Naive thymus-derived CD4-positive, alpha-beta T cell (primary cell): ENCODE measurements around the gene CORO1C. TPM values are rescaled to one million over a fixed set of nuclear protein-coding genes. Genes with fewer than 3 reads are reported as not detected.
"Not testable (repeated sequence)": the region's sequence is repeated elsewhere in the genome, so short reads cannot be mapped to it uniquely, and the experiment has no call there.

Experiments
- ATAC-seq: fragments of 150-1000 bp; cut with Tn5 transposase; 2 replicates; pipeline ENCODE4 v1.10.0; 2021; ENCODE audit warnings: mild to moderate bottlenecking, moderate library complexity
- CTCF ChIA-PET: fragments of 350-600 bp; sonication (Branson Sonifier 250); formaldehyde crosslinking; loops from one replicate; lab custom pipeline; 2021; ENCODE audit warnings: antibody characterized with exemption; lab: Charles Lee
- POLR2A ChIA-PET: fragments of 350-600 bp; sonication (Branson Sonifier 250); formaldehyde crosslinking; loops from one replicate; lab custom pipeline; 2021; ENCODE audit warnings: antibody characterized with exemption, inconsistent platforms; lab: Charles Lee
- DNase-seq, 9 donors: peaks; one replicate each; pipeline versions ENCODE4 v3.0.0 to v3.0.0-alpha.2; 2020 to 2022; ENCODE audit warnings: mixed read lengths in 1 of 9
- H3K27ac ChIP-seq: one replicate; pipeline ENCODE4 v1.7.0; 2013; ENCODE audit warnings: mild to moderate bottlenecking, low read depth, low read length, moderate library complexity
- H3K27me3 ChIP-seq, 2 donors: one replicate each; pipeline ENCODE4 v1.7.0; 2013; ENCODE audit warnings: low read length in 2 of 2, mild to moderate bottlenecking in 2 of 2, moderate library complexity in 2 of 2; ENCODE audit not compliant: control insufficient read depth in 2 of 2, insufficient read depth in 2 of 2
- H3K36me3 ChIP-seq, 3 experiments: 1 replicate in 2 of 3; 2 replicates in 1 of 3; pipeline ENCODE4 v1.7.0; 2013; ENCODE audit warnings: low read length in 3 of 3, mild to moderate bottlenecking in 3 of 3, moderate library complexity in 1 of 3; ENCODE audit not compliant: insufficient read depth in 3 of 3, control insufficient read depth in 2 of 3
- H3K4me1 ChIP-seq, 2 donors: one replicate each; pipeline ENCODE4 v1.7.0; 2013; ENCODE audit warnings: low read length in 2 of 2, mild to moderate bottlenecking in 2 of 2, moderate library complexity in 1 of 2; ENCODE audit not compliant: control insufficient read depth in 2 of 2, insufficient read depth in 2 of 2
- H3K4me3 ChIP-seq: 2 replicates; pipeline ENCODE4 v1.7.0; 2013; ENCODE audit warnings: mild to moderate bottlenecking, low read length
- H3K9me3 ChIP-seq, 3 experiments: 1 replicate in 2 of 3; 2 replicates in 1 of 3; pipeline ENCODE4 v1.7.0; 2013; ENCODE audit warnings: low read length in 3 of 3; ENCODE audit not compliant: control insufficient read depth in 2 of 3
- H3K27ac Mint-ChIP-seq, 9 donors: one replicate each; pipeline ENCODE4 v1.8.0; 2020 to 2022; ENCODE audit warnings: mixed read lengths in 9 of 9, mild to moderate bottlenecking in 8 of 9, moderate library complexity in 5 of 9, inconsistent platforms in 2 of 9
- H3K27me3 Mint-ChIP-seq, 5 donors: one replicate each; pipeline ENCODE4 v1.8.0; 2021 to 2022; ENCODE audit warnings: mixed read lengths in 5 of 5, mild to moderate bottlenecking in 1 of 5
- H3K36me3 Mint-ChIP-seq, 5 donors: one replicate each; pipeline ENCODE4 v1.8.0; 2020 to 2022; ENCODE audit warnings: mixed read lengths in 5 of 5, mild to moderate bottlenecking in 3 of 5, inconsistent platforms in 1 of 5
- H3K4me1 Mint-ChIP-seq, 7 donors: one replicate each; pipeline ENCODE4 v1.8.0; 2020 to 2022; ENCODE audit warnings: mixed read lengths in 7 of 7, mild to moderate bottlenecking in 3 of 7, inconsistent platforms in 1 of 7
- H3K4me3 Mint-ChIP-seq, 10 donors: one replicate each; pipeline ENCODE4 v1.8.0; 2020 to 2022; ENCODE audit warnings: mild to moderate bottlenecking in 10 of 10, mixed read lengths in 10 of 10, moderate library complexity in 6 of 10, inconsistent platforms in 2 of 10
- H3K9me3 Mint-ChIP-seq, 11 donors: one replicate each; pipeline ENCODE4 v1.8.0; 2020 to 2022; ENCODE audit warnings: mixed read lengths in 11 of 11, mild to moderate bottlenecking in 4 of 11, inconsistent platforms in 1 of 11, moderate library complexity in 1 of 11
- intact Hi-C, 2 donors: fragments of 100-400 bp; cut with micrococcal nuclease; formaldehyde crosslinking; loops; one replicate each; pipeline ENCODE4 v1.15.1; 2023
- polyA plus RNA-seq, 2 donors: library from polyadenylated mRNA; unstranded; fragments of 300-500 nt; fragmentation: Illumina TruSeq; gene quantifications; one replicate each; pipeline ENCODE4 v1.2.3, GENCODE V29; 2021
- total RNA-seq, 6 experiments: library from RNA in 5 of 6; stranded (reverse) in 5 of 6; gene quantifications; 1 replicate in 5 of 6; 2 replicates in 1 of 6; pipeline ENCODE4 v1.2.3 and lab custom pipeline; 2021 to 2026

Gene CORO1C
- total and polyA plus RNA-seq, 7 experiments from 2014 or later, result 2.5 to 71.8 (median 8.9) TPM

DNA sequence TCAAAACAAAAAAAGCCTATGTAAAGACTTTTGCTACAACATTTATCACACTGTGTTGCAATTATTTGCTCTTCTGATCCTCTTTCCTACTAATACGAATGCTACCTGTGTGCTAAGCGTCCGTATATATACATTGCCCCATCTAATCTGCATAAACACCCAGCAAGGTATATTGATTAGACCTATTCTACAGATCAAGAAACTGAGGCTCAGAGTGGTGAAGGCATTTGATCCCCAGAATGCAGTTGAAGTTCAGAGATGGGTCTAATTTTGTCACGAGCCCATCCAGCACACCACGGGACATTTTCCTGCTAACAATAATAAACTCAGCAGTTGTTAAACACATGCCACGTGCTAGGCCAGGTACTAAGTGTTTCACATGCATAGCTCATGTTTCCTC is 25.1 kb upstream of the CORO1C start:
- Histone ChIP-seq H3K4me3 (no peak overlapping the region), H3K36me3 (no peaks in the 10 kb centered on the region), H3K9me3 (no peaks in the 10 kb centered on the region), H3K27ac (no peak overlapping the region), H3K4me1 (no peaks in the 10 kb centered on the region), H3K27me3 (no peaks in the 10 kb centered on the region)
- intact Hi-C loops, result no loop called here
- H3K27ac Mint-ChIP-seq, result no peak overlapping the region
- H3K27me3 Mint-ChIP-seq, result no peaks in the 10 kb centered on the region
- no peak for ATAC-seq
- DNase-seq, result no peak
- no peak overlapping the region for H3K4me3 Mint-ChIP-seq
- no peaks in the 10 kb centered on the region for H3K36me3 Mint-ChIP-seq
- ChIA-PET CTCF (no interaction called here), POLR2A (interaction anchor here (0.5 to 0.7 kb wide), 2 partner anchors 21 to 23 kb away, joined by 3 to 5 read pairs; no protein-coding TSS in a partner anchor)
- H3K9me3 Mint-ChIP-seq, result no peaks in the 10 kb centered on the region
- H3K4me1 Mint-ChIP-seq, result no peaks in the 10 kb centered on the region

- POLR2A ChIA-PET, result no interaction called here
- H3K9me3 ChIP-seq, result no peaks in the 10 kb centered on the region
- no peak overlapping the region for H3K27ac ChIP-seq
- ATAC-seq, result no peak
- Mint-ChIP-seq H3K27ac (no peak overlapping the region), H3K4me3 (no peak overlapping the region), H3K27me3 (no peaks in the 10 kb centered on the region), H3K4me1 (no peaks in the 10 kb centered on the region), H3K9me3 (no peaks in the 10 kb centered on the region), H3K36me3 (no peaks in the 10 kb centered on the region)
- H3K27me3 ChIP-seq, result no peaks in the 10 kb centered on the region
- H3K36me3 ChIP-seq, result no peaks in the 10 kb centered on the region
- CTCF ChIA-PET, result interaction anchor here (0.6 kb wide), 3 partner anchors 20 to 48 kb away, joined by 3 to 6 read pairs (median 5); no protein-coding TSS in a partner anchor
- no peak for DNase-seq
- intact Hi-C loops, result no loop called here
- H3K4me3 ChIP-seq, result no peak overlapping the region
- H3K4me1 ChIP-seq, result no peaks in the 10 kb centered on the region
Observed at GRCh38 chr12:108755481-108755880, 24.2 kb upstream of the CORO1C start.

- no peaks in the 10 kb centered on the region for H3K27me3 Mint-ChIP-seq
- intact Hi-C loops, result no loop called here
- Histone ChIP-seq H3K36me3 (no peaks in the 10 kb centered on the region), H3K9me3 (no peaks in the 10 kb centered on the region), H3K4me1 (no peaks in the 10 kb centered on the region), H3K4me3 (no peak overlapping the region), H3K27ac (no peak overlapping the region), H3K27me3 (no peaks in the 10 kb centered on the region)
- ATAC-seq, result no peak
- no peak overlapping the region for H3K27ac Mint-ChIP-seq
- H3K4me1 Mint-ChIP-seq, result no peaks in the 10 kb centered on the region
- H3K4me3 Mint-ChIP-seq, result no peak overlapping the region
- no peaks in the 10 kb centered on the region for H3K9me3 Mint-ChIP-seq
- H3K36me3 Mint-ChIP-seq, result no peaks in the 10 kb centered on the region
- ChIA-PET CTCF (no interaction called here), POLR2A (interaction anchor here (0.7 kb wide), 1 partner anchor 11 kb away, joined by 8 read pairs; no protein-coding TSS in a partner anchor)
- DNase-seq, result no peak
Observed at GRCh38 chr12:108753976-108754375, 22.7 kb upstream of the CORO1C start.

GRCh38 chr12:108752387-108752786 is 21.1 kb upstream of the CORO1C start:
- no peaks in the 10 kb centered on the region for H3K36me3 Mint-ChIP-seq
- no peaks in the 10 kb centered on the region for H3K27me3 Mint-ChIP-seq
- H3K9me3 ChIP-seq, result no peaks in the 10 kb centered on the region
- no peak overlapping the region for H3K4me3 Mint-ChIP-seq
- H3K4me1 ChIP-seq, result no peaks in the 10 kb centered on the region
- H3K27ac ChIP-seq, result no peak overlapping the region
- peaks cover 0 to under 1% (median 0%) of the 10 kb centered on the region in 11 donors for H3K9me3 Mint-ChIP-seq
- no peaks in the 10 kb centered on the region for H3K27me3 ChIP-seq
- ChIA-PET CTCF (interaction anchor here (0.6 to 1.2 kb wide), 2 partner anchors 87 to 212 kb away, joined by 4 to 5 read pairs; no protein-coding TSS in a partner anchor), POLR2A (no interaction called here)
- H3K4me1 Mint-ChIP-seq, result no peaks in the 10 kb centered on the region
- no peak for DNase-seq
- H3K27ac Mint-ChIP-seq, result no peak overlapping the region
- H3K4me3 ChIP-seq, result no peak overlapping the region
- H3K36me3 ChIP-seq, result no peaks in the 10 kb centered on the region
- intact Hi-C loops, result no loop called here
- no peak for ATAC-seq

GRCh38 chr12:108751821-108752220 is 20.5 kb upstream of the CORO1C start:
- Histone ChIP-seq H3K9me3 (no peaks in the 10 kb centered on the region), H3K27me3 (no peaks in the 10 kb centered on the region), H3K4me1 (no peaks in the 10 kb centered on the region), H3K27ac (no peak overlapping the region), H3K4me3 (no peak overlapping the region), H3K36me3 (no peaks in the 10 kb centered on the region)
- H3K4me3 Mint-ChIP-seq, result no peak overlapping the region
- intact Hi-C loops, result no loop called here
- no peak for DNase-seq
- no peaks in the 10 kb centered on the region for H3K36me3 Mint-ChIP-seq
- H3K4me1 Mint-ChIP-seq, result no peaks in the 10 kb centered on the region
- POLR2A ChIA-PET, result no interaction called here
- ATAC-seq, result no peak
- peaks cover 0 to 3% (median 0%) of the 10 kb centered on the region in 11 donors for H3K9me3 Mint-ChIP-seq
- CTCF ChIA-PET, result interaction anchor here (0.6 to 1.2 kb wide), 2 partner anchors 64 to 87 kb away, joined by 4 to 5 read pairs; no protein-coding TSS in a partner anchor
- no peaks in the 10 kb centered on the region for H3K27me3 Mint-ChIP-seq
- H3K27ac Mint-ChIP-seq, result peak overlapping the region in 1 of 9 donors; percentile 8

DNA sequence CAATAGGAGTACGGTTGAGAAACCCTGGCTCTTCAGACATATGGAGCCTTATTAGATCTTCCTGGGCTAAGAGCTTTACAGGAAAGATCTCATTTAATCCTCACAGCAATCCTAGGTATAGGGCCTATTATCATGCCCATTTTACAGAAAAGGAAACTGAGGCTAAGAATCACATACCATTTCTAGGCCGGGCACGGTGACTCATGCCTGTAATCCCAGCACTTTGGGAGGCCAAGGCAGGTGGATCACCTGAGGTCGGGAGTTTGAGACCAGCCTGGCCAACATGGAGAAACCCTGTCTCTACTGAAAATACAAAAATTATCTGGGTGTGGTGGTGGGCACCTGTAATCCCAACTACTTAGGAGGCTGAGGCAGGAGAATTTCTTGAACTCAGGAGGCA is 19.7 kb upstream of the CORO1C start:
- ATAC-seq, H3K36me3 Mint-ChIP-seq, H3K4me3 ChIP-seq, POLR2A ChIA-PET, H3K27ac Mint-ChIP-seq, H3K4me1 Mint-ChIP-seq, H3K4me3 Mint-ChIP-seq, H3K36me3 ChIP-seq, DNase-seq, H3K9me3 Mint-ChIP-seq, H3K27me3 Mint-ChIP-seq, H3K4me1 ChIP-seq, CTCF ChIA-PET, H3K27me3 ChIP-seq, H3K27ac ChIP-seq, intact Hi-C loops, H3K9me3 ChIP-seq: not testable (repeated sequence)

DNA sequence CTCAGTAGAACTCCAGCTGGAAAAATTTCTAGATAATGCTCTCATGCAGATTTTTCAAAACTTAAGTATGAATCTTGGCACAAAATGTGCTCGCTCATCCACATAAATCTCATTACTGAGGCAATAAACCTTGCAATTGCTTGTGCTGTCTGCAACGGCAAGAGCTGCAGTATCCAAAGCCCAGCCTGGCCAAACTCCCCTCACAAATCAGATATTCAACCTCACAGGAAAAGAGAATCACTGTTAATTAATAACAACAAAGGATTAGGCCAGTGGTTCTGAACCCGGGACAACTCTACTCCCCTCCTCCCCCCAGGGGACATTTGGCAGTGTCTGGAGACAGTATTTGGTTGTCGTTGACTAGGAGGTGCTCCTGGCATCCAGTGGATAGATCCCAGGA is 19.2 kb upstream of the CORO1C start:
- ATAC-seq (no peak), DNase-seq (no peak)
- Histone ChIP-seq H3K4me1 (no peaks in the 10 kb centered on the region), H3K36me3 (no peaks in the 10 kb centered on the region), H3K9me3 (no peaks in the 10 kb centered on the region), H3K4me3 (no peak overlapping the region), H3K27me3 (no peaks in the 10 kb centered on the region), H3K27ac (no peak overlapping the region)
- no peak overlapping the region for H3K27ac Mint-ChIP-seq
- ChIA-PET POLR2A (no interaction called here), CTCF (no interaction called here)
- H3K4me1 Mint-ChIP-seq, result no peaks in the 10 kb centered on the region
- intact Hi-C loops, result no loop called here
- peaks cover 0 to 3% (median 0%) of the 10 kb centered on the region in 11 donors for H3K9me3 Mint-ChIP-seq
- no peaks in the 10 kb centered on the region for H3K36me3 Mint-ChIP-seq
- no peak overlapping the region for H3K4me3 Mint-ChIP-seq
- H3K27me3 Mint-ChIP-seq, result no peaks in the 10 kb centered on the region
